Progenitor cell of endocrine pancreas (in vitro differentiated cells): ENCODE data around the gene ZNF565. TPM values are rescaled to one million over a fixed set of nuclear protein-coding genes. Genes with fewer than 3 reads are reported as not detected.

Experiments used
- DNase-seq: peaks from one replicate; pipeline ENCODE4 v3.0.0; 2021; ENCODE audit warnings: low spot score; ENCODE audit not compliant: unreplicated experiment
- H3K27ac Mint-ChIP-seq: 2 replicates; pipeline ENCODE4 v1.8.0; 2021; ENCODE audit warnings: mild to moderate bottlenecking, moderate library complexity, mixed read lengths
- H3K27me3 Mint-ChIP-seq: 2 replicates; pipeline ENCODE4 v1.8.0; 2021; ENCODE audit warnings: mixed read lengths
- H3K36me3 Mint-ChIP-seq: 2 replicates; pipeline ENCODE4 v1.8.0; 2022; ENCODE audit warnings: mixed read lengths; ENCODE audit not compliant: insufficient read depth
- H3K4me1 Mint-ChIP-seq: 2 replicates; pipeline ENCODE4 v1.8.0; 2021; ENCODE audit warnings: low read depth, mixed read lengths
- H3K4me3 Mint-ChIP-seq: 2 replicates; pipeline ENCODE4 v1.8.0; 2021; ENCODE audit warnings: low read depth, mild to moderate bottlenecking, moderate library complexity, mixed read lengths
- H3K9me3 Mint-ChIP-seq: 2 replicates; pipeline ENCODE4 v1.8.0; 2021; ENCODE audit warnings: low read depth, mixed read lengths
- total RNA-seq: library from RNA; stranded (reverse); gene quantifications from 2 replicates; pipeline ENCODE4 v1.2.1, GENCODE V29; 2021
- TF ChIP-seq, protein P1 (sequence below): fragments of 200-600 bp; sonication (generic); IDR thresholded peaks from one replicate; pipeline ENCODE4 v1.5.0; 2021; ENCODE audit warnings: antibody characterized with exemption, mild to moderate bottlenecking; ENCODE audit not compliant: unreplicated experiment

The ZNF565 gene
- total RNA-seq, 1 donor from 2014 or later: 8.2 TPM

DNA sequence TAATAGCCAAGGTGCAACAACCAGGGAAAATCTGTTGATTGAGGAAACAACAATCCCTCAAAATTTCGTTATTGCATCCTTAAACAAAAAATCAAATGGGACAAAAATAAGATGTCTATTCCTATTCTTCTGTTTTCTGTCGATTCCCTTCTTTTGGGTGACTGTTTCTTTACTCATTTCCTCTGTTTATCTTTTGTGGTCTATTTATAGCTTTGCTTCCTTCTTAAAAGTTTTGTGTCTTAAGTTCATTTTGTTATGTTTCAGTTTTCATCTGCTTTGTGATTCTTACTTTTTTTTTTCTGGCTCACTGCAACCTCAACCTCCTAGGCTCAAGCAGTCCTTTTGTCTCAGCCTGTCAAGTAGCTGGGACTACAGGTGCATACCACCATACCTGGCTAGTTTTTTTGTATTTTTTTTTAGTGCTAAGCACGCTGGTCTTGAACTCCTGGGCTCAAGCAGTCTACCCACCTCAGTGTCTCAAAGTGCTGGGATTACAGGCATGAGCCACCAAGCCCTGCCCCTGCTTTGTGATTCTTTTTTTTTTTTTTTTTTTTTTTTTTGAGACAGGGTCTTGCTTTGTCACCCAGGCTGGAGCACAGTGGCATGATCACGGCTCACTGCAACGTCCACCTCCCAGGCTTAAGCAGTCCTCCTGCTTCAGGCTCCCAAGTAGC is 10.9 kb upstream of the ZNF565 start:
- no peaks in the 10 kb centered on the region for H3K27me3 Mint-ChIP-seq
- no peak for DNase-seq
- TF ChIP-seq, protein P1, sequence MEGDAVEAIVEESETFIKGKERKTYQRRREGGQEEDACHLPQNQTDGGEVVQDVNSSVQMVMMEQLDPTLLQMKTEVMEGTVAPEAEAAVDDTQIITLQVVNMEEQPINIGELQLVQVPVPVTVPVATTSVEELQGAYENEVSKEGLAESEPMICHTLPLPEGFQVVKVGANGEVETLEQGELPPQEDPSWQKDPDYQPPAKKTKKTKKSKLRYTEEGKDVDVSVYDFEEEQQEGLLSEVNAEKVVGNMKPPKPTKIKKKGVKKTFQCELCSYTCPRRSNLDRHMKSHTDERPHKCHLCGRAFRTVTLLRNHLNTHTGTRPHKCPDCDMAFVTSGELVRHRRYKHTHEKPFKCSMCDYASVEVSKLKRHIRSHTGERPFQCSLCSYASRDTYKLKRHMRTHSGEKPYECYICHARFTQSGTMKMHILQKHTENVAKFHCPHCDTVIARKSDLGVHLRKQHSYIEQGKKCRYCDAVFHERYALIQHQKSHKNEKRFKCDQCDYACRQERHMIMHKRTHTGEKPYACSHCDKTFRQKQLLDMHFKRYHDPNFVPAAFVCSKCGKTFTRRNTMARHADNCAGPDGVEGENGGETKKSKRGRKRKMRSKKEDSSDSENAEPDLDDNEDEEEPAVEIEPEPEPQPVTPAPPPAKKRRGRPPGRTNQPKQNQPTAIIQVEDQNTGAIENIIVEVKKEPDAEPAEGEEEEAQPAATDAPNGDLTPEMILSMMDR: no peak
- H3K36me3 Mint-ChIP-seq: peaks cover 34% of the 10 kb centered on the region
- no peaks in the 10 kb centered on the region for H3K9me3 Mint-ChIP-seq
- no peak overlapping the region for H3K4me3 Mint-ChIP-seq
- H3K4me1 Mint-ChIP-seq: peaks cover 5% of the 10 kb centered on the region
- no peak overlapping the region for H3K27ac Mint-ChIP-seq

GRCh38 chr19:36222503-36222902 is 8.0 kb upstream of the ZNF565 start:
- no peak overlapping the region for H3K4me3 Mint-ChIP-seq
- H3K36me3 Mint-ChIP-seq: peaks cover 31% of the 10 kb centered on the region

GRCh38 chr19:36221474-36221873 is 7.0 kb upstream of the ZNF565 start:
- DNase-seq: no peak
- Mint-ChIP-seq H3K27me3 (no peaks in the 10 kb centered on the region), H3K9me3 (no peaks in the 10 kb centered on the region), H3K27ac (peak overlapping the region; percentile 35), H3K4me1 (peaks cover 19% of the 10 kb centered on the region), H3K4me3 (no peak overlapping the region), H3K36me3 (peaks cover 34% of the 10 kb centered on the region)
- TF ChIP-seq, protein P1: no peak

More at GRCh38 chr19:36222503-36222902, 8.0 kb upstream of the ZNF565 start:
- Mint-ChIP-seq H3K4me1 (peaks cover 14% of the 10 kb centered on the region), H3K27ac (no peak overlapping the region), H3K9me3 (no peaks in the 10 kb centered on the region), H3K27me3 (no peaks in the 10 kb centered on the region)
- DNase-seq: no peak
- TF ChIP-seq, protein P1: no peak

DNA sequence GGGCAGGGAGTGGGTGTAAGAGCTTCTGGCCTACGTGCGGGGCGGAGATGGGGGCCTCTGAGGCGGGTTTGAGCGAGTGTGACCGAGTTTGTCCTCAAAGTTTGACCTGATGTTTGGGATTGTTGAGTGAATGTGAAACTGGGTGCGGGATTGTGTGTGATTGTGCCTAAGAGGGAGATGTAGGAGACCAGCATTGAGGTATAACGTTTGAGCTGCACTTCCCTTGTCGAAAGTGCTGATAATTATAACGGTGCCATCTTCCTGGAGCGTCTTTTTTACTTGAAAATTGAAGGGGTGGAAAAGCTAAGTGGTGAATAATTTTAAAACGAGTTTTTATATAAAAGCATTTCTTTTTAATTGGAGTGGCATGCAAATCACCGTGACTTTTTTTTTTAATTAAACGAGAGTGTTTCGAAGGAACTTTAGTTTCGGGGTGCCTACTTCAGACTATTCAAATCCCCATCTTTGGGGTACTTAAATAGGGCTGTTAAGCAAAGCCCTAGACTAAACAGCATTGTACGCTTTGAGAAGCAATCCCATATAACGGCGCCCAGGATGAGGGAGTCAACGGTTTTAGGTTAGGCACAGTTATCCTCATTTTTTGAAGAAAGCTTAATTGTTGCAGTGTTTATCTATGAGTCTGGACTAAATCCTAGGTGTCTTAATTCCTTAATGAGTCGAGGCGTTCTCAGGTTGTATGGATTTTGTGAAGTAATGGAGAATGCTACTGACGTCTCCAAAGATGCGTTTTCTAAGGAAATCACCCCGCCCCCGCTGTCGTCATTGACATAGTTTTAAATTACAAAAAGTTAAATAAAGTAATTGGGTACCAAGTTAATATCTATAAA is 1.0 kb upstream of the ZNF565 start:
- Mint-ChIP-seq H3K36me3 (peaks cover 16% of the 10 kb centered on the region), H3K27ac (no peak overlapping the region)
- no peak for DNase-seq

DNA sequence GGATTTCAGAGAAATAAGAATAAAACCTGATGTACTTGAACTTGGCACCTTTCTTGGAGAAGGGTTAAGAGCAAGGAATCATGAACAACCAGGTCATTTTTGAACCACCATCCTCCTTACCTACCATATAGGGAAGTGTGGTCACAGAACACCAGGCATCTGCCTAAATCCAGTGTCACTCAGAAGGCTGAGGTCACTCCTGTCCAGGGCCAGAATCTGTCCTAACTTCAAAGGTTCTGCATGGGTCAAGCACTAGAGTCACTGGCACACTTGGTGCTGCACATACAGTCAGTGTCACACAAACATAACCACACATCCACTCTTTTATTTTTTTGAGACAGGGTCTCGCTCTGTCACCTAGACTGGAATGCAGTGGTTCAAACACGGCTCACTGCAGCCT is 1.6 kb downstream of the ZNF565 start:
- Mint-ChIP-seq H3K36me3 (peaks cover 5% of the 10 kb centered on the region), H3K9me3 (no peaks in the 10 kb centered on the region), H3K27me3 (no peaks in the 10 kb centered on the region), H3K27ac (no peak overlapping the region), H3K4me1 (peaks cover 8% of the 10 kb centered on the region), H3K4me3 (peak overlapping the region; percentile 57)
- DNase-seq: no peak
- TF ChIP-seq, protein P1: no peak

More for the DNA sequence above, 1.0 kb upstream of the ZNF565 start:
- H3K4me1 Mint-ChIP-seq: peaks cover 17% of the 10 kb centered on the region
- no peak overlapping the region for H3K4me3 Mint-ChIP-seq
- TF ChIP-seq, protein P1: no peak
- H3K9me3 Mint-ChIP-seq: no peaks in the 10 kb centered on the region
- no peaks in the 10 kb centered on the region for H3K27me3 Mint-ChIP-seq
